HG02623 (cell line): ENCODE measurements around the gene UPB1.
A peak's percentile ranks its signal among the peaks of the same experiment; 100 is the strongest.
"Not testable (repeated sequence)": the region's sequence is repeated elsewhere in the genome, so short reads cannot be mapped to it uniquely, and the experiment has no call there.

Source experiments
- ATAC-seq: cut with Tn5 transposase; IDR thresholded peaks from one replicate; pipeline ENCODE4 v1.9.1; 2021; ENCODE audit warnings: moderate library complexity; ENCODE audit not compliant: unreplicated experiment

UPB1 gene

GRCh38 chr22:24525416-24526037 is 30.4 kb downstream of the UPB1 start:
- peak; percentile 45 for ATAC-seq

- no peak for ATAC-seq
Observed at GRCh38 chr22:24526191-24526590, 31.1 kb downstream of the UPB1 start.

- ATAC-seq, result no peak
Observed at GRCh38 chr22:24529898-24530297, 34.8 kb downstream of the UPB1 start.

GRCh38 chr22:24530968-24531367 is 35.8 kb downstream of the UPB1 start:
- ATAC-seq, result not testable (repeated sequence)

GRCh38 chr22:24532075-24532474 is 36.9 kb downstream of the UPB1 start:
- no peak for ATAC-seq

GRCh38 chr22:24535348-24535747 is 40.2 kb downstream of the UPB1 start:
- no peak for ATAC-seq

- no peak for ATAC-seq
Observed at GRCh38 chr22:24536089-24536488, 41.0 kb downstream of the UPB1 start.

GRCh38 chr22:24540470-24540869 is 45.3 kb downstream of the UPB1 start:
- no peak for ATAC-seq

- no peak for ATAC-seq
Observed at GRCh38 chr22:24541681-24542515, 46.8 kb downstream of the UPB1 start.

- ATAC-seq, result no peak
Observed at GRCh38 chr22:24542641-24543040, 47.5 kb downstream of the UPB1 start.

GRCh38 chr22:24543185-24543601 is 48.1 kb downstream of the UPB1 start:
- ATAC-seq, result no peak

GRCh38 chr22:24543679-24544243 is 48.6 kb downstream of the UPB1 start:
- ATAC-seq, result no peak

GRCh38 chr22:24548812-24549211 is 53.7 kb downstream of the UPB1 start:
- ATAC-seq, result no peak

- no peak for ATAC-seq
Observed at GRCh38 chr22:24550028-24550901, 55.1 kb downstream of the UPB1 start.

GRCh38 chr22:24550902-24551435 is 55.8 kb downstream of the UPB1 start:
- no peak for ATAC-seq

- not testable (repeated sequence) for ATAC-seq
Observed at GRCh38 chr22:24552503-24553286, 57.6 kb downstream of the UPB1 start.

- ATAC-seq, result no peak
Observed at GRCh38 chr22:24553597-24554312, 58.6 kb downstream of the UPB1 start.

GRCh38 chr22:24554313-24555164 is 59.4 kb downstream of the UPB1 start, which contains the start of gene GUCD1:
Gene GUCD1, minus strand, starts transcription at chr22:24555138. Its CDS starts 147 bp downstream, at chr22:24554991.
- no peak for ATAC-seq
